Ectodermal cell (in vitro differentiated cells): Measurements from ENCODE around the gene RRM1.
"Not testable (repeated sequence)": the region's sequence is repeated elsewhere in the genome, so short reads cannot be mapped to it uniquely, and the experiment has no call there.

Experiments used
- H3K27ac ChIP-seq: 2 replicates; pipeline ENCODE4 v1.7.0; 2013; ENCODE audit warnings: mild to moderate bottlenecking, low read depth, low read length; ENCODE audit not compliant: insufficient read depth, poor library complexity, severe bottlenecking
- H3K27me3 ChIP-seq: 2 replicates; pipeline ENCODE4 v1.7.0; 2013; ENCODE audit warnings: mild to moderate bottlenecking, low read length; ENCODE audit not compliant: insufficient read depth, control insufficient read depth, poor library complexity, severe bottlenecking
- H3K36me3 ChIP-seq: one replicate; pipeline ENCODE4 v1.7.0; 2013; ENCODE audit warnings: low read length; ENCODE audit not compliant: control insufficient read depth, insufficient read depth
- H3K4me1 ChIP-seq: one replicate; pipeline ENCODE4 v1.7.0; 2013; ENCODE audit warnings: low read length; ENCODE audit not compliant: control insufficient read depth, insufficient read depth
- H3K4me3 ChIP-seq: 2 replicates; pipeline ENCODE4 v1.7.0; 2013; ENCODE audit warnings: low read depth, low read length, control low read depth; ENCODE audit not compliant: insufficient read depth
- H3K9me3 ChIP-seq: 2 replicates; pipeline ENCODE4 v1.7.0; 2013; ENCODE audit warnings: mild to moderate bottlenecking, low read length, moderate library complexity; ENCODE audit not compliant: control insufficient read depth
- WGBS, 2 experiments: methylation state at CpG; one replicate each; pipeline ENCODE4 v1.1.7; 2013; ENCODE audit warnings: missing lambda C conversion rate in 2 of 2; 5-methylcytosine and 5-hydroxymethylcytosine counted together

Gene RRM1

GRCh38 chr11:4164884-4165590, 70.4 kb downstream of the RRM1 start:
- Histone ChIP-seq H3K9me3 (no peaks in the 10 kb centered on the region), H3K27me3 (no peaks in the 10 kb centered on the region), H3K36me3 (no peaks in the 10 kb centered on the region), H3K4me1 (no peaks in the 10 kb centered on the region), H3K27ac (no peak overlapping the region), H3K4me3 (no peak overlapping the region)
- 86 to 87% methylated on average over 3 of the region's 3 CpGs for WGBS, 2 experiments

GRCh38 chr11:4167292-4167691, 72.7 kb downstream of the RRM1 start:
- 94 to 95% methylated on average over 3 of the region's 3 CpGs for WGBS, 2 experiments
- no peaks in the 10 kb centered on the region for H3K27me3 ChIP-seq
- H3K9me3 ChIP-seq: no peaks in the 10 kb centered on the region
- H3K4me1 ChIP-seq: no peaks in the 10 kb centered on the region
- H3K4me3 ChIP-seq: no peak overlapping the region
- H3K36me3 ChIP-seq: no peaks in the 10 kb centered on the region
- no peak overlapping the region for H3K27ac ChIP-seq

GRCh38 chr11:4167758-4168157, 73.2 kb downstream of the RRM1 start:
- 84 to 85% methylated on average over 7 of the region's 7 CpGs for WGBS, 2 experiments
- no peaks in the 10 kb centered on the region for H3K36me3 ChIP-seq
- no peaks in the 10 kb centered on the region for H3K4me1 ChIP-seq
- no peaks in the 10 kb centered on the region for H3K9me3 ChIP-seq
- no peak overlapping the region for H3K4me3 ChIP-seq
- H3K27ac ChIP-seq: no peak overlapping the region
- no peaks in the 10 kb centered on the region for H3K27me3 ChIP-seq

GRCh38 chr11:4175620-4176350, 81.2 kb downstream of the RRM1 start:
- not testable (repeated sequence) for H3K27me3 ChIP-seq, H3K4me3 ChIP-seq, H3K27ac ChIP-seq, H3K4me1 ChIP-seq, H3K36me3 ChIP-seq, H3K9me3 ChIP-seq
- WGBS, 2 experiments: 42 to 53% methylated on average over 18 to 24 of the region's 33 CpGs

- H3K9me3 ChIP-seq: peaks cover 3% of the 10 kb centered on the region
- no peak overlapping the region for H3K4me3 ChIP-seq
- H3K27ac ChIP-seq: no peak overlapping the region
- no peaks in the 10 kb centered on the region for H3K27me3 ChIP-seq
- H3K4me1 ChIP-seq: no peaks in the 10 kb centered on the region
- 60 to 64% methylated on average over 3 of the region's 3 CpGs for WGBS, 2 experiments
- no peaks in the 10 kb centered on the region for H3K36me3 ChIP-seq
Observed at GRCh38 chr11:4178813-4179662, 84.4 kb downstream of the RRM1 start.

- Histone ChIP-seq H3K27me3 (no peaks in the 10 kb centered on the region), H3K4me1 (no peaks in the 10 kb centered on the region), H3K27ac (no peak overlapping the region), H3K36me3 (no peaks in the 10 kb centered on the region), H3K4me3 (no peak overlapping the region), H3K9me3 (peaks cover 3% of the 10 kb centered on the region)
- 92 to 94% methylated on average over 5 of the region's 5 CpGs for WGBS, 2 experiments
Observed at GRCh38 chr11:4180441-4181183, 86.0 kb downstream of the RRM1 start.

GRCh38 chr11:4181782-4182721, 87.5 kb downstream of the RRM1 start:
- WGBS, 2 experiments: 79 to 82% methylated on average over 6 to 9 of the region's 9 CpGs
- no peaks in the 10 kb centered on the region for H3K4me1 ChIP-seq
- H3K27ac ChIP-seq: no peak overlapping the region
- no peaks in the 10 kb centered on the region for H3K9me3 ChIP-seq
- no peaks in the 10 kb centered on the region for H3K27me3 ChIP-seq
- H3K4me3 ChIP-seq: no peak overlapping the region
- H3K36me3 ChIP-seq: no peaks in the 10 kb centered on the region

- peaks cover 7% of the 10 kb centered on the region for H3K27me3 ChIP-seq
- no peaks in the 10 kb centered on the region for H3K4me1 ChIP-seq
- no peaks in the 10 kb centered on the region for H3K9me3 ChIP-seq
- H3K36me3 ChIP-seq: no peaks in the 10 kb centered on the region
- 87 to 88% methylated on average over 14 of the region's 14 CpGs for WGBS, 2 experiments
- H3K27ac ChIP-seq: no peak overlapping the region
- no peak overlapping the region for H3K4me3 ChIP-seq
Observed at GRCh38 chr11:4183410-4184057, 88.9 kb downstream of the RRM1 start.
